ENCODE measurements around the gene AARSD1.

GRCh38 chr17:42922294-42922693 lies 42.0 kb downstream of the AARSD1 start:
- TF ChIP-seq CTCF (IDR thresholded peaks at IDR 0.05) (no peak), POLR2A (IDR thresholded peaks at IDR 0.05) (no peak)

Data from Peyer's patch (tissue), 4 donors.